SK-N-SH treated with all-trans-retinoic acid at 6 μM for 48 hours (cell line): ENCODE results near the gene UBQLN4.
A peak's percentile ranks its signal among the peaks of the same experiment; 100 is the strongest.

Source experiments
- ATAC-seq: fragments of 200-7000 bp; cut with Tn5 transposase; 3 replicates; pipeline ENCODE4 v1.9.1; 2020; ENCODE audit warnings: mild to moderate bottlenecking, moderate library complexity
- ARNTL ChIP-seq: fragments of 450-650 bp; formaldehyde crosslinking; IDR thresholded peaks from 2 replicates; pipeline ENCODE4 v1.5.0; 2020; ENCODE audit warnings: low read depth, mild to moderate bottlenecking, moderate library complexity, borderline replicate concordance
- BACH2 ChIP-seq: fragments of 250-450 bp; sonication (Bioruptor Pico); IDR thresholded peaks from 2 replicates; pipeline ENCODE4 v1.9.0; 2021; ENCODE audit warnings: mild to moderate bottlenecking, borderline replicate concordance
- CREB5 ChIP-seq: fragments of 250-450 bp; sonication (Bioruptor Pico); IDR thresholded peaks from 2 replicates; pipeline ENCODE4 v1.5.1; 2020; ENCODE audit warnings: low read depth, mild to moderate bottlenecking, moderate library complexity
- CSDC2 ChIP-seq: fragments of 250-450 bp; sonication (Bioruptor Pico); IDR thresholded peaks from 2 replicates; pipeline ENCODE4 v1.5.0; 2020; ENCODE audit warnings: mild to moderate bottlenecking, moderate library complexity
- CSRNP3 ChIP-seq: fragments of 250-450 bp; sonication (Bioruptor Pico); IDR thresholded peaks from 2 replicates; pipeline ENCODE4 v1.5.1; 2021; ENCODE audit warnings: mild to moderate bottlenecking, moderate library complexity
- ESRRG ChIP-seq: fragments of 250-450 bp; sonication (Bioruptor Pico); IDR thresholded peaks from 2 replicates; pipeline ENCODE4 v1.6.1; 2021; ENCODE audit warnings: mild to moderate bottlenecking
- GLIS3 ChIP-seq: fragments of 250-450 bp; sonication (Bioruptor Pico); IDR thresholded peaks from 2 replicates; pipeline ENCODE4 v1.5.0; 2020; ENCODE audit warnings: mild to moderate bottlenecking, moderate library complexity
- OSR1 ChIP-seq: fragments of 250-450 bp; sonication (Bioruptor Pico); IDR thresholded peaks from 2 replicates; pipeline ENCODE4 v1.8.0; 2022; ENCODE audit warnings: moderate library complexity, mild to moderate bottlenecking, inconsistent platforms
- PATZ1 ChIP-seq: fragments of 250-450 bp; sonication (Bioruptor Pico); IDR thresholded peaks from 2 replicates; pipeline ENCODE4 v1.8.0; 2020; ENCODE audit warnings: mild to moderate bottlenecking, moderate library complexity, borderline replicate concordance
- POU6F1 ChIP-seq: fragments of 250-450 bp; sonication (Bioruptor Pico); IDR thresholded peaks from 2 replicates; pipeline ENCODE4 v1.8.0; 2021; ENCODE audit warnings: low read depth, mild to moderate bottlenecking, moderate library complexity, borderline replicate concordance
- RARB ChIP-seq: fragments of 250-450 bp; sonication (Bioruptor Pico); IDR thresholded peaks from 2 replicates; pipeline ENCODE4 v1.8.0; 2021; ENCODE audit warnings: mild to moderate bottlenecking, moderate library complexity
- SNAI2 ChIP-seq: fragments of 250-450 bp; sonication (Bioruptor Pico); IDR thresholded peaks from 2 replicates; pipeline ENCODE4 v1.5.0; 2020; ENCODE audit warnings: mild to moderate bottlenecking, moderate library complexity
- TOX ChIP-seq: fragments of 250-450 bp; sonication (Bioruptor Pico); IDR thresholded peaks from 2 replicates; pipeline ENCODE4 v1.8.0; 2021; ENCODE audit warnings: mild to moderate bottlenecking, moderate library complexity, borderline replicate concordance
- TSHZ2 ChIP-seq: fragments of 250-450 bp; sonication (Bioruptor Pico); IDR thresholded peaks from 2 replicates; pipeline ENCODE4 v1.5.0; 2020; ENCODE audit warnings: mild to moderate bottlenecking, moderate library complexity
- ZC3H10 ChIP-seq: fragments of 250-450 bp; sonication (Bioruptor Pico); IDR thresholded peaks from 2 replicates; pipeline ENCODE4 v1.5.1; 2021; ENCODE audit warnings: mild to moderate bottlenecking, moderate library complexity
- ZFP3 ChIP-seq: fragments of 250-450 bp; sonication (Bioruptor Pico); IDR thresholded peaks from 2 replicates; pipeline ENCODE4 v1.5.0; 2020; ENCODE audit warnings: mild to moderate bottlenecking, moderate library complexity
- ZFP30 ChIP-seq: fragments of 450-650 bp; formaldehyde crosslinking; IDR thresholded peaks from 2 replicates; pipeline ENCODE4 v1.5.0; 2022; ENCODE audit warnings: mild to moderate bottlenecking, moderate library complexity
- ZNF565 ChIP-seq: fragments of 450-650 bp; formaldehyde crosslinking; conservative IDR thresholded peaks from 2 replicates; pipeline ENCODE4 v1.5.0; 2020; ENCODE audit warnings: low read depth, mild to moderate bottlenecking, moderate library complexity
- ZNF70 ChIP-seq: fragments of 450-650 bp; formaldehyde crosslinking; IDR thresholded peaks from 2 replicates; pipeline ENCODE4 v1.5.0; 2020; ENCODE audit warnings: mild to moderate bottlenecking, moderate library complexity

Gene UBQLN4

GRCh38 chr1:156053768-156054499 is at the start of gene UBQLN4:
Gene UBQLN4, minus strand, starts transcription at chr1:156053798. Its CDS starts 97 bp downstream, at chr1:156053701.
- peak; percentile 67 for ATAC-seq
- TF ChIP-seq ZNF565 (CRISPR knock-in tag) (no peak), PATZ1 (CRISPR knock-in tag) (peak; percentile 54; the same call in 1 of the 2 replicates), ESRRG (CRISPR knock-in tag) (no peak)

GRCh38 chr1:156102633-156103511 is 49.3 kb upstream of the UBQLN4 start:
- TF ChIP-seq ARNTL (CRISPR knock-in tag) = no peak
- TF ChIP-seq GLIS3 = no peak
- TF ChIP-seq TOX = no peak; the same call in 1 of the 2 replicates
- no peak for TF ChIP-seq BACH2
- no peak for TF ChIP-seq RARB
- TF ChIP-seq ZFP3 = no peak
- no peak for TF ChIP-seq SNAI2 (CRISPR knock-in tag)
- TF ChIP-seq OSR1 = no peak
- TF ChIP-seq PATZ1 (CRISPR knock-in tag) = no peak
- TF ChIP-seq ZC3H10 (CRISPR knock-in tag) = no peak
- no peak for TF ChIP-seq CREB5 (CRISPR knock-in tag)
- TF ChIP-seq CSDC2 = no peak
- no peak for TF ChIP-seq POU6F1 (CRISPR knock-in tag)
- no peak for TF ChIP-seq CSRNP3 (CRISPR knock-in tag)
- peak; percentile 3 for ATAC-seq

- TF ChIP-seq CREB5 (CRISPR knock-in tag) (no peak), ZFP30 (CRISPR knock-in tag) (no peak), RARB (no peak), GLIS3 (no peak), TSHZ2 (CRISPR knock-in tag) (no peak), ZNF70 (CRISPR knock-in tag) (no peak), POU6F1 (CRISPR knock-in tag) (no peak), ARNTL (CRISPR knock-in tag) (no peak), SNAI2 (CRISPR knock-in tag) (no peak), CSRNP3 (CRISPR knock-in tag) (no peak)
- ATAC-seq = no peak
These were observed 48.3 kb upstream of the UBQLN4 start for GRCh38 chr1:156101880-156102279.
